Endodermal cell (in vitro differentiated cells): Measurements from ENCODE around the gene PPIA. TPM values are rescaled to one million over a fixed set of nuclear protein-coding genes. Genes with fewer than 3 reads are reported as not detected.

Experiments
- DNase-seq: peaks from one replicate; pipeline ENCODE4 v3.0.0-alpha.2; 2017
- H3K27ac ChIP-seq: 2 replicates; pipeline ENCODE4 v1.5.1; 2013; ENCODE audit warnings: mild to moderate bottlenecking, low read depth, low read length, moderate library complexity
- H3K27me3 ChIP-seq: 2 replicates; pipeline ENCODE4 v1.6.1; 2013; ENCODE audit warnings: mild to moderate bottlenecking, low read length, moderate library complexity; ENCODE audit not compliant: insufficient read depth, control insufficient read depth, poor library complexity, severe bottlenecking
- H3K36me3 ChIP-seq: 2 replicates; pipeline ENCODE4 v1.7.0; 2013; ENCODE audit warnings: mild to moderate bottlenecking, low read length, moderate library complexity; ENCODE audit not compliant: control insufficient read depth, insufficient read depth
- H3K4me1 ChIP-seq: one replicate; pipeline ENCODE4 v1.7.0; 2013; ENCODE audit warnings: low read length; ENCODE audit not compliant: control insufficient read depth, insufficient read depth
- H3K4me3 ChIP-seq: 2 replicates; pipeline ENCODE4 v1.5.1; 2013; ENCODE audit warnings: mild to moderate bottlenecking, low read length, moderate library complexity
- H3K9ac ChIP-seq: 2 replicates; pipeline ENCODE4 v1.6.1; 2013; ENCODE audit warnings: mild to moderate bottlenecking, low read length, moderate library complexity; ENCODE audit not compliant: poor library complexity, severe bottlenecking; ENCODE audit errors: extremely low read depth
- H3K9me3 ChIP-seq: 2 replicates; pipeline ENCODE4 v1.6.1; 2013; ENCODE audit warnings: mild to moderate bottlenecking, low read length, moderate library complexity; ENCODE audit not compliant: control insufficient read depth
- H3K27ac Mint-ChIP-seq: 2 replicates; pipeline ENCODE4 v1.8.0; 2020; ENCODE audit warnings: mixed read lengths
- H3K27me3 Mint-ChIP-seq: 2 replicates; pipeline ENCODE4 v1.8.0; 2021; ENCODE audit warnings: mild to moderate bottlenecking, mixed read lengths; ENCODE audit not compliant: insufficient read depth
- H3K36me3 Mint-ChIP-seq: 2 replicates; pipeline ENCODE4 v1.8.0; 2020; ENCODE audit warnings: low read depth, mixed read lengths
- H3K4me1 Mint-ChIP-seq: 2 replicates; pipeline ENCODE4 v1.8.0; 2020; ENCODE audit warnings: mixed read lengths
- H3K4me3 Mint-ChIP-seq: 2 replicates; pipeline ENCODE4 v1.8.0; 2020; ENCODE audit warnings: mild to moderate bottlenecking, moderate library complexity, mixed read lengths
- H3K9me3 Mint-ChIP-seq: 2 replicates; pipeline ENCODE4 v1.8.0; 2020; ENCODE audit warnings: mild to moderate bottlenecking, mixed read lengths
- CTCF ChIP-seq: fragments of 200-600 bp; sonication (generic); conservative IDR thresholded peaks from 2 replicates; pipeline ENCODE4 v1.5.0; 2021; ENCODE audit warnings: antibody characterized with exemption, mild to moderate bottlenecking
- WGBS, 2 experiments: methylation state at CpG; one replicate each; pipeline versions ENCODE4 v1.1.5 to v1.1.7; 2013; ENCODE audit warnings: missing lambda C conversion rate in 2 of 2, mixed read lengths in 1 of 2; ENCODE audit not compliant: insufficient coverage in 1 of 2, insufficient read length in 1 of 2; 5-methylcytosine and 5-hydroxymethylcytosine counted together
- total RNA-seq, 2 donors: library from RNA; stranded (reverse); fragmentation: NEBNext Ultra II Directional in 1 of 2; extraction: Animal tissue kit (Norgen Biotek cat#: 25700) in 1 of 2; gene quantifications; 2 replicates in 1 of 2; 3 replicates in 1 of 2; pipeline ENCODE4 v1.2.1, GENCODE V29; 2021

Gene PPIA
- total RNA-seq, 2 donors from 2014 or later, result 1,857 to 1,899 TPM

DNA sequence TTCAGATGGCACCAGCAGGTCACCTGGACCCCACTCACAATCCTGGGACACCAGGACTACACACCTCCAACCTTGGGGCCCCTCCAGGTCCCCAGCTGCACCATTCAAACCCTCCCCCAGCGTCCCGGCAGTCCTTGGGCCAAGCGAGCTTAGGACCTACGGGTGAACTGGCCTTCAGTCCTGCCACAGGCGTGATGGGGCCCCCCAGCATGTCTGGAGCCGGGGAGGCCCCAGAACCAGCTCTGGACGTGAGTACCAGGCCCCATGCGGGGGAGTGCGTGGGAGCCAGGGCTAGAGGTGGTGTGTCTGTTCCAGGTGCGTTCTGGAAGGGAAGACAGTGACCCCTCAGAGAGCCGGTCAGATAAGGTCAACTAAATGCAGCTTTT lies 30.1 kb upstream of the PPIA start:
- Histone ChIP-seq H3K9me3 (no peaks in the 10 kb centered on the region), H3K27me3 (no peaks in the 10 kb centered on the region), H3K36me3 (peaks cover 47% of the 10 kb centered on the region), H3K4me1 (no peaks in the 10 kb centered on the region), H3K9ac (no peak overlapping the region), H3K4me3 (no peak overlapping the region), H3K27ac (no peak overlapping the region)
- H3K27me3 Mint-ChIP-seq, result peaks cover 1% of the 10 kb centered on the region
- TF ChIP-seq CTCF, result no peak
- no peak for DNase-seq
- WGBS, 2 experiments, result 97% methylated on average over 5 to 11 of the region's 11 CpGs
- no peaks in the 10 kb centered on the region for H3K9me3 Mint-ChIP-seq
- no peaks in the 10 kb centered on the region for H3K4me1 Mint-ChIP-seq
- no peak overlapping the region for H3K27ac Mint-ChIP-seq
- no peak overlapping the region for H3K4me3 Mint-ChIP-seq
- peaks cover 53% of the 10 kb centered on the region for H3K36me3 Mint-ChIP-seq

DNA sequence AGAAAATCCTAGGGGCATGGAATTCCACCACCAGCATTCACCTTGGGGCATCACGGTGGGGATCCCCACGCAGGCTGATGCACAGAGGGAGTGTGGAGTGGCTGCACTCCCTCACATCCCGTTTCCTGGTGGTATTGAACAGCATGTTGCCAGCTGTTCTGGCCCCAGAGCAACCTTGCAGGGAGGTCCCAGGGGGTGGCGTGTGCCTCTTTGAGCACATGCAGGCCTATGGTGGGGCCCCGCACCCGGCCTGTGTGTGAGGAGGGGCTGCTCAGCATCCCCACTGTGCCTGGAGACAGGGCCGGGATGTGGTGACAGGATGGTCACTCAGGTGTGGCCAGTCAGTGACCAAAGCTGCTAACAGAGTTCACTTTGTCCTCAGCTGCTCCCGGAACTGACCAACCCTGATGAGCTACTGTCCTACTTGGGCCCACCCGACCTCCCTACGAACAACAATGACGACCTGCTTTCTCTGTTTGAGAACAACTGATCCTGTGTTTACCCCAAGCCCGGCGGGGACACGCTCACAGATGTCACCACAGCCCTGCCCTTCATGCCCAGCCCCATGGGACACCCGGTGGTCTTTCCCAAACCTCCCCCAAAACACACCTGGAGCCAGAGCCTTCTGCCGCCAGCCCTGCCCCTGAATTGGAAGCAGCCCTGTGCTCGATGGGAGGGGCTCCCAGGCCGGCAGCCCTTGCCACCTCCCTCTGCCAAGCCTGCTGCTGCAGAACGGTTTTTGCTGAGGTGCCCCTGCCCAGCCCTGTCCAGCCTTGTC lies 29.2 kb upstream of the PPIA start:
- Histone ChIP-seq H3K4me1 (no peaks in the 10 kb centered on the region), H3K27me3 (no peaks in the 10 kb centered on the region), H3K36me3 (peaks cover 41% of the 10 kb centered on the region), H3K4me3 (no peak overlapping the region), H3K27ac (no peak overlapping the region), H3K9ac (no peak overlapping the region), H3K9me3 (no peaks in the 10 kb centered on the region)
- WGBS, 2 experiments, result 90 to 96% methylated on average over 14 to 19 of the region's 19 CpGs
- Mint-ChIP-seq H3K27me3 (peaks cover 1% of the 10 kb centered on the region), H3K36me3 (peaks cover 46% of the 10 kb centered on the region), H3K9me3 (no peaks in the 10 kb centered on the region), H3K27ac (no peak overlapping the region), H3K4me1 (no peaks in the 10 kb centered on the region), H3K4me3 (no peak overlapping the region)
- TF ChIP-seq CTCF, result no peak
- DNase-seq, result no peak

DNA sequence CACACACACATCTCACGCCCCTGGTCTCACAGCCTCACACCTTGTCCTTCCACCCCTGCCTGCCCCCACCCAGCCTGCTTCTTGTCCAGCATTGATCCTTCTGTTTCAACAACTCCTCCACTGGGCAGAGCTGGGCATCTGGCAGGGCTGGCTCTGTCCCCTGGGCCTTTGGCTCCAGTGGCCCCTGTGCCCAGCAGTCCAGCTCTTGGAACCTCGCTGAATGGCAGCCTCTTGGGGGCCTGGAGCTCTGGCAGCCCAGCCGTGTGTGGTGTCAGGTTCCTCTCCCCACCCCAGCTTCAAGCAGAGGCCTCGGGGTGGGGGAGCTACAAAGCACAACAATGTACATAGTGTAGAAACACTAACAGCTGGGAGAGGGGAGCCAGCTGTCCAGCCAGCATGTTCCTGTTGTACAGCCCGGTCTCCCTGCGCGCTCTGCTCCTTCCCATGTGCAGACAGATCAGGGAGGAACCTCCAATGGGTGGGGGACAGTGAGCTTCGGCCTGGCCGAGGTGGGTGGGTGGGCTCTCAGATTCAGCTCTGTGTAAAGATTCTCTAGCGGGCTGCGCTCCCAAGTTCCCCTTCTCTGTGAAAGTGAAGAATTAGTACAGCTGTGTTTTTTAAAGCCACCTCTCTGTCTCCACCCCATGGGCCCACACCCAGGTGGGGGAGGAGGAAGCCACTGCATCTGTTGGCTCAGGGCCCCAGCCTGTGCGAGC lies 28.4 kb upstream of the PPIA start:
- H3K36me3 Mint-ChIP-seq, result peaks cover 39% of the 10 kb centered on the region
- Histone ChIP-seq H3K36me3 (peaks cover 40% of the 10 kb centered on the region), H3K9me3 (no peaks in the 10 kb centered on the region), H3K9ac (no peak overlapping the region), H3K27ac (peak overlapping the region; percentile 74), H3K4me3 (no peak overlapping the region), H3K4me1 (no peaks in the 10 kb centered on the region), H3K27me3 (no peaks in the 10 kb centered on the region)
- TF ChIP-seq CTCF, result no peak
- peaks cover 1% of the 10 kb centered on the region for H3K27me3 Mint-ChIP-seq
- H3K9me3 Mint-ChIP-seq, result no peaks in the 10 kb centered on the region
- H3K4me1 Mint-ChIP-seq, result no peaks in the 10 kb centered on the region
- H3K4me3 Mint-ChIP-seq, result no peak overlapping the region
- 50 to 88% methylated on average over 2 to 12 of the region's 12 CpGs for WGBS, 2 experiments
- H3K27ac Mint-ChIP-seq, result no peak overlapping the region
- no peak for DNase-seq
